Stomach (tissue), 4 donors: ENCODE data around the gene EZH2.

Experiments used
- EP300 ChIP-seq: sonication (generic); formaldehyde crosslinking; IDR thresholded peaks from one replicate; pipeline ENCODE4 v1.6.1; 2017; ENCODE audit warnings: antibody characterized with exemption
- POLR2AphosphoS5 ChIP-seq, 3 donors: sonication (generic); formaldehyde crosslinking; IDR thresholded peaks; one replicate each; pipeline ENCODE4 v1.6.1; 2016; ENCODE audit warnings: antibody characterized with exemption in 3 of 3
- TF ChIP-seq, protein P1 (sequence below), 7 experiments: fragments of 450-650 bp in 4 of 7; fragments of 200-600 bp in 3 of 7; sonication (generic) in 3 of 7; IDR thresholded peaks; one replicate each; pipeline ENCODE4 v1.5.1; 2016 to 2019; ENCODE audit warnings: antibody characterized with exemption in 7 of 7, control low read depth in 2 of 7, mild to moderate bottlenecking in 1 of 7

DNA sequence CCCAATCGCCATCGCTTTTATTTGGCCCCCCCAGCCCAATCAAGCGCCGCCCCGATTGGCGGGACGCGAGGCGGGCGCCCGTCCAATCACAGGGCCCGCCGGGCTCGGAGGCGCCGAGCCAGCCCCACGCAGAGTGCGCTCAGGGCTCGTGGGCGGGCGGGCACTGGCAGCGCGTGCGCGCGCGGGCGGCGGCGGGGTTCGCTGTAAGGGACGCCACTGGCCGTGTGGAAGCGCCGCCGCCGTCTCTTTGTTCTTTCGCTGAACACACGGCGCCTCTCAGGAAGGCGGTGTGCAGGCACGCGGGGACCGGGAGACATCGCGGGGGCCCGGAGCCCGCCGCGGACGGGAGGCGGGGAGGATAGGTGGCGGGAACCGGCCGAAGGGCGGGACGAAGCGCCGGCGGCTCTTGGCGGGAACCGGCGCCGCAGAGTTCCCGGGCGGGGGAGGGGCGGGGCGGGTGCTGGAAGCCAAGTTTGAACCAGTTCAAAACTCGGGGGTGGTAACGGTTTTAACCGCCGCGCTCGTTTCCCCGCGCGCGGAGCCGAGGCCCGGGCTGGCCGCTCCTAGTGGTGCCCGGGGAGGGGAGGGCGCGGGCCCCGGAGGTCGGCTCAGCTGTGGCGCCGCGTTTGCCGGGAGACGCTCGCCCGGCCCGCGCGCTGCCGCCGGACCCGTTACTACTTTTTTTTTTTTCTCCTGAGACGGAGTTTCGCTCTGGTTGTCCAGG lies 370 bp upstream of the EZH2 start:
- TF ChIP-seq, protein P1, sequence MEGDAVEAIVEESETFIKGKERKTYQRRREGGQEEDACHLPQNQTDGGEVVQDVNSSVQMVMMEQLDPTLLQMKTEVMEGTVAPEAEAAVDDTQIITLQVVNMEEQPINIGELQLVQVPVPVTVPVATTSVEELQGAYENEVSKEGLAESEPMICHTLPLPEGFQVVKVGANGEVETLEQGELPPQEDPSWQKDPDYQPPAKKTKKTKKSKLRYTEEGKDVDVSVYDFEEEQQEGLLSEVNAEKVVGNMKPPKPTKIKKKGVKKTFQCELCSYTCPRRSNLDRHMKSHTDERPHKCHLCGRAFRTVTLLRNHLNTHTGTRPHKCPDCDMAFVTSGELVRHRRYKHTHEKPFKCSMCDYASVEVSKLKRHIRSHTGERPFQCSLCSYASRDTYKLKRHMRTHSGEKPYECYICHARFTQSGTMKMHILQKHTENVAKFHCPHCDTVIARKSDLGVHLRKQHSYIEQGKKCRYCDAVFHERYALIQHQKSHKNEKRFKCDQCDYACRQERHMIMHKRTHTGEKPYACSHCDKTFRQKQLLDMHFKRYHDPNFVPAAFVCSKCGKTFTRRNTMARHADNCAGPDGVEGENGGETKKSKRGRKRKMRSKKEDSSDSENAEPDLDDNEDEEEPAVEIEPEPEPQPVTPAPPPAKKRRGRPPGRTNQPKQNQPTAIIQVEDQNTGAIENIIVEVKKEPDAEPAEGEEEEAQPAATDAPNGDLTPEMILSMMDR (IDR thresholded peaks at IDR 0.05): no peak
- TF ChIP-seq EP300: no peak
- peak; percentile 43 to 85 (median 85) for TF ChIP-seq POLR2AphosphoS5 (IDR thresholded peaks at IDR 0.05)
